Measurements from ENCODE around the gene METAP1D. TPM values are rescaled to one million over a fixed set of nuclear protein-coding genes. Genes with fewer than 3 reads are reported as not detected.

The METAP1D gene
- total and polyA plus RNA-seq, 2 donors from 2014 or later: 4.0 to 6.2 TPM

- no peak for FAIRE-seq
- TF ChIP-seq, protein P1, sequence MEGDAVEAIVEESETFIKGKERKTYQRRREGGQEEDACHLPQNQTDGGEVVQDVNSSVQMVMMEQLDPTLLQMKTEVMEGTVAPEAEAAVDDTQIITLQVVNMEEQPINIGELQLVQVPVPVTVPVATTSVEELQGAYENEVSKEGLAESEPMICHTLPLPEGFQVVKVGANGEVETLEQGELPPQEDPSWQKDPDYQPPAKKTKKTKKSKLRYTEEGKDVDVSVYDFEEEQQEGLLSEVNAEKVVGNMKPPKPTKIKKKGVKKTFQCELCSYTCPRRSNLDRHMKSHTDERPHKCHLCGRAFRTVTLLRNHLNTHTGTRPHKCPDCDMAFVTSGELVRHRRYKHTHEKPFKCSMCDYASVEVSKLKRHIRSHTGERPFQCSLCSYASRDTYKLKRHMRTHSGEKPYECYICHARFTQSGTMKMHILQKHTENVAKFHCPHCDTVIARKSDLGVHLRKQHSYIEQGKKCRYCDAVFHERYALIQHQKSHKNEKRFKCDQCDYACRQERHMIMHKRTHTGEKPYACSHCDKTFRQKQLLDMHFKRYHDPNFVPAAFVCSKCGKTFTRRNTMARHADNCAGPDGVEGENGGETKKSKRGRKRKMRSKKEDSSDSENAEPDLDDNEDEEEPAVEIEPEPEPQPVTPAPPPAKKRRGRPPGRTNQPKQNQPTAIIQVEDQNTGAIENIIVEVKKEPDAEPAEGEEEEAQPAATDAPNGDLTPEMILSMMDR (IDR thresholded peaks at IDR 0.05; ENCODE audit: borderline replicate concordance, extremely low read depth, insufficient read depth): no peak
- Histone ChIP-seq H3K36me3 (ENCODE audit: control insufficient read depth in 2 of 3, insufficient read depth in 3 of 3, low read length in 3 of 3) (no peaks in the 10 kb centered on the region), H3K4me3 (ENCODE audit: low read length in 3 of 3) (no peak overlapping the region), H3K27ac (ENCODE audit: low read depth in 2 of 2, low read length in 2 of 2) (no peak overlapping the region), H3K27me3 (ENCODE audit: control insufficient read depth, insufficient read depth, low read length) (peaks cover 68% of the 10 kb centered on the region), H3K9ac (ENCODE audit: low read length in 3 of 3) (no peak overlapping the region), H3K4me1 (ENCODE audit: control insufficient read depth in 2 of 3, insufficient read depth in 2 of 3, low read depth in 1 of 3, low read length in 3 of 3) (peaks cover 0 to 13% (median 0%) of the 10 kb centered on the region in 3 donors), H3K9me3 (ENCODE audit: control insufficient read depth in 2 of 3, insufficient read depth in 1 of 3, low read length in 3 of 3) (peaks cover 0 to 6% (median 0%) of the 10 kb centered on the region in 3 donors)
- peak in 4 of 5 donors; percentile 46 to 64 (median 60) for DNase-seq
- intact Hi-C loops (cut with DNase I): no loop called here
Measured at GRCh38 chr2:172095905-172096625, 96.3 kb downstream of the METAP1D start.

- Histone ChIP-seq H3K4me3 (ENCODE audit: low read length in 3 of 3) (no peak overlapping the region), H3K4me1 (ENCODE audit: control insufficient read depth in 2 of 3, insufficient read depth in 2 of 3, low read depth in 1 of 3, low read length in 3 of 3) (peaks cover 0 to 17% (median 0%) of the 10 kb centered on the region in 3 donors), H3K9ac (ENCODE audit: low read length in 3 of 3) (no peak overlapping the region), H3K36me3 (ENCODE audit: control insufficient read depth in 2 of 3, insufficient read depth in 3 of 3, low read length in 3 of 3) (no peaks in the 10 kb centered on the region), H3K27ac (ENCODE audit: low read depth in 2 of 2, low read length in 2 of 2) (no peak overlapping the region), H3K27me3 (ENCODE audit: control insufficient read depth, insufficient read depth, low read length) (peaks cover 68% of the 10 kb centered on the region), H3K9me3 (ENCODE audit: control insufficient read depth in 2 of 3, insufficient read depth in 1 of 3, low read length in 3 of 3) (peaks cover 0 to 2% (median 0%) of the 10 kb centered on the region in 3 donors)
- no peak for FAIRE-seq
- peak; percentile 45 to 76 (median 62) for DNase-seq
- TF ChIP-seq, protein P1 (IDR thresholded peaks at IDR 0.05; ENCODE audit: borderline replicate concordance, extremely low read depth, insufficient read depth): no peak
- intact Hi-C loops (cut with DNase I): no loop called here
Measured at GRCh38 chr2:172096626-172097547, 97.1 kb downstream of the METAP1D start.

DNA sequence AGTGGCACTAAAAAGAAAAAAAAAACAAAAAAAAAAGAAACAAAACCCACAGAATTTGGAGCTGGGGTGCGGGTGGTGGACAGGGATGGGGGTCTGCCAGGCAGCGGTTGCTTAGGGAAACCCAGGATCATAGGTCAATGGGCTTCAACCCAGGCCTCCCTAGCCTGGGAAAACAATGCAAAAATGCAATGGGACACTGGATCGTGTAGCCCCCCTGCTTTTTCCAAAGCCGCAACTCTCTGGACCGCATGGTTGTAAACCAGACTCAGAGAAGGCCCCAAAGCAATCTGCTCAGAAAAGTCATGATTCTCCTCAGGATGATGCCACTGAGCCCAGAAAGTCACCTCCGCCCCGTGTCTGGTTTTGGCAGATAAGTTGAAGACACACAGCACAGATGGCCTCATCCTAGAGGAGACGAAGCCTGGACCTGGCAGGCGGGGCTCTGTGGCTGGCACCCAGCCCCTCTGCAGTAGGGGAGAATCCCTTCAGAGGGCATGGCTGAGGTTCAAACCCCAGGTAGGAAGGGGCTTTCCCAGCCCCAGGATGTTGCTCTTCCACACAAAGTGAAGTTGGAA is 97.9 kb downstream of the METAP1D start:
- no peak overlapping the region for H3K4me3 ChIP-seq (ENCODE audit: low read length in 3 of 3)
- FAIRE-seq: no peak
- no peak overlapping the region for H3K27ac ChIP-seq (ENCODE audit: low read depth in 2 of 2, low read length in 2 of 2)
- no peak for DNase-seq
- no peaks in the 10 kb centered on the region for H3K9me3 ChIP-seq (ENCODE audit: control insufficient read depth in 2 of 3, insufficient read depth in 1 of 3, low read length in 3 of 3)
- TF ChIP-seq, protein P1 (IDR thresholded peaks at IDR 0.05; ENCODE audit: borderline replicate concordance, extremely low read depth, insufficient read depth): no peak
- no peak overlapping the region for H3K9ac ChIP-seq (ENCODE audit: low read length in 3 of 3)
- intact Hi-C loops (cut with DNase I): no loop called here
- peaks cover 0 to 19% (median 0%) of the 10 kb centered on the region in 3 donors for H3K4me1 ChIP-seq (ENCODE audit: control insufficient read depth in 2 of 3, insufficient read depth in 2 of 3, low read depth in 1 of 3, low read length in 3 of 3)
- peaks cover 62% of the 10 kb centered on the region for H3K27me3 ChIP-seq (ENCODE audit: control insufficient read depth, insufficient read depth, low read length)
- H3K36me3 ChIP-seq (ENCODE audit: control insufficient read depth in 2 of 3, insufficient read depth in 3 of 3, low read length in 3 of 3): no peaks in the 10 kb centered on the region
